ENCODE measurements around the gene SERINC3. TPM values are rescaled to one million over a fixed set of nuclear protein-coding genes. Genes with fewer than 3 reads are reported as not detected.

SERINC3 gene
- total and polyA plus RNA-seq, 2 donors (not counting 3 experiments of a cell fraction or from before 2014, with no cell fraction given) = 83.7 to 177 TPM

- Histone ChIP-seq H3K4me2 (ENCODE audit: insufficient read depth, low read length) (no peak overlapping the region), H3K36me3 (ENCODE audit: control insufficient read depth in 2 of 2, extremely low read depth in 1 of 2, insufficient read depth in 2 of 2, low read length in 2 of 2) (peaks cover 0 to 7% of the 10 kb centered on the region in 2 experiments), H3K9me3 (replicated peaks; ENCODE audit: control insufficient read depth, insufficient read depth, low read length) (no peaks in the 10 kb centered on the region), H2AFZ (ENCODE audit: low read depth, low read length) (no peak overlapping the region), H3K4me1 (ENCODE audit: control insufficient read depth, extremely low read depth, insufficient read depth, low read length) (no peaks in the 10 kb centered on the region), H3K27ac (ENCODE audit: insufficient read depth, low read depth, low read length) (no peak overlapping the region), H3K4me3 (replicated peaks in 1 of 3; ENCODE audit: insufficient read depth in 1 of 3, low read depth in 1 of 3, low read length in 3 of 3) (no peak overlapping the region), H3K79me2 (ENCODE audit: control insufficient read depth, insufficient read depth, low read length) (no peaks in the 10 kb centered on the region), H3K9me1 (replicated peaks; ENCODE audit: control insufficient read depth, extremely low read depth, insufficient read depth, low read length) (no peaks in the 10 kb centered on the region), H4K20me1 (replicated peaks; ENCODE audit: control insufficient read depth, extremely low read depth, insufficient read depth, low read length) (no peaks in the 10 kb centered on the region), H3K27me3 (ENCODE audit: control insufficient read depth in 2 of 2, insufficient read depth in 2 of 2, low read length in 2 of 2) (no peaks in the 10 kb centered on the region), H3K9ac (replicated peaks; ENCODE audit: extremely low read depth, insufficient read depth, low read length) (no peak overlapping the region)
- ChIA-PET CTCF (no interaction called here), POLR2A (no interaction called here)
- BruUV-seq (replicated peaks) = no TSS peak
- intact Hi-C loops (cut with micrococcal nuclease) (no loop called here), dilution Hi-C loops (cut with MboI; ENCODE audit: extremely low pct_ligation_motif_present, low sequenced_read_pairs) (no loop called here)
- DNase-seq (ENCODE audit: low read depth, low spot score) (no peak), FAIRE-seq (no peak)
- no peak for TF ChIP-seq FOS (IDR thresholded peaks at IDR 0.05; ENCODE audit: borderline replicate concordance, insufficient read depth, low read length)
- no peak for TF ChIP-seq EZH2 (IDR thresholded peaks at IDR 0.05; ENCODE audit: borderline replicate concordance, low read depth, low read length, severe bottlenecking)
- no peak for TF ChIP-seq POLR2A (IDR thresholded peaks at IDR 0.05; ENCODE audit: low read depth, low read length)
- TF ChIP-seq GATA2 (IDR thresholded peaks at IDR 0.05; ENCODE audit: insufficient read depth, insufficient read length, low read depth, low read length) = no peak
- TF ChIP-seq MAX (IDR thresholded peaks at IDR 0.05; ENCODE audit: insufficient read depth, insufficient read length) = no peak
These were observed 38.8 kb downstream of the SERINC3 start for GRCh38 chr20:44483112-44483511.

GRCh38 chr20:44481719-44482416 lies 40.0 kb downstream of the SERINC3 start:
- Histone ChIP-seq H3K79me2 (ENCODE audit: control insufficient read depth, insufficient read depth, low read length) (no peaks in the 10 kb centered on the region), H3K9me3 (replicated peaks; ENCODE audit: control insufficient read depth, insufficient read depth, low read length) (no peaks in the 10 kb centered on the region), H4K20me1 (replicated peaks; ENCODE audit: control insufficient read depth, extremely low read depth, insufficient read depth, low read length) (no peaks in the 10 kb centered on the region), H3K27me3 (ENCODE audit: control insufficient read depth in 2 of 2, insufficient read depth in 2 of 2, low read length in 2 of 2) (no peaks in the 10 kb centered on the region), H3K27ac (ENCODE audit: insufficient read depth, low read depth, low read length) (no peak overlapping the region), H3K9me1 (replicated peaks; ENCODE audit: control insufficient read depth, extremely low read depth, insufficient read depth, low read length) (no peaks in the 10 kb centered on the region), H2AFZ (ENCODE audit: low read depth, low read length) (no peak overlapping the region), H3K4me3 (replicated peaks in 1 of 3; ENCODE audit: insufficient read depth in 1 of 3, low read depth in 1 of 3, low read length in 3 of 3) (no peak overlapping the region), H3K4me1 (ENCODE audit: control insufficient read depth, extremely low read depth, insufficient read depth, low read length) (no peaks in the 10 kb centered on the region), H3K4me2 (ENCODE audit: insufficient read depth, low read length) (no peak overlapping the region), H3K36me3 (ENCODE audit: control insufficient read depth in 2 of 2, extremely low read depth in 1 of 2, insufficient read depth in 2 of 2, low read length in 2 of 2) (peaks cover 0 to 7% of the 10 kb centered on the region in 2 experiments), H3K9ac (replicated peaks; ENCODE audit: extremely low read depth, insufficient read depth, low read length) (no peak overlapping the region)
- BruUV-seq (replicated peaks) = no TSS peak
- POLR2A ChIA-PET = no interaction called here
- CTCF ChIA-PET = no interaction called here
- intact Hi-C loops (cut with micrococcal nuclease) (no loop called here), dilution Hi-C loops (cut with MboI; ENCODE audit: extremely low pct_ligation_motif_present, low sequenced_read_pairs) (no loop called here)
- no peak for FAIRE-seq
- no peak for DNase-seq (ENCODE audit: low read depth, low spot score)
- TF ChIP-seq POLR2A (IDR thresholded peaks at IDR 0.05; ENCODE audit: low read depth, low read length) (no peak), MAX (IDR thresholded peaks at IDR 0.05; ENCODE audit: insufficient read depth, insufficient read length) (no peak), CTCF (IDR thresholded peaks at IDR 0.05; ENCODE audit: extremely low read depth in 1 of 2, insufficient read depth in 1 of 2, low read depth in 1 of 2, low read length in 2 of 2) (no peak), MYC (IDR thresholded peaks at IDR 0.05; ENCODE audit: low read depth, low read length) (no peak), GATA2 (IDR thresholded peaks at IDR 0.05; ENCODE audit: insufficient read depth, insufficient read length, low read depth, low read length) (no peak), FOS (IDR thresholded peaks at IDR 0.05; ENCODE audit: borderline replicate concordance, insufficient read depth, low read length) (no peak), JUN (IDR thresholded peaks at IDR 0.05; ENCODE audit: borderline replicate concordance, insufficient read depth, insufficient read length, low read depth) (no peak), EZH2 (IDR thresholded peaks at IDR 0.05; ENCODE audit: borderline replicate concordance, low read depth, low read length, severe bottlenecking) (no peak), POLR2AphosphoS5 (IDR thresholded peaks at IDR 0.05; ENCODE audit: insufficient read depth, low read depth, low read length) (no peak)

All from endothelial cell of umbilical vein (primary cell).